ENCODE data around the gene PRELID3B.

Gene PRELID3B

GRCh38 chr20:59081036-59081435, 38.5 kb upstream of the PRELID3B start:
- H3F3A ChIP-seq (ENCODE audit: control insufficient read depth, insufficient read depth) = no peaks in the 10 kb centered on the region
- no peaks in the 10 kb centered on the region for H3K9me3 ChIP-seq (ENCODE audit: control insufficient read depth, insufficient read depth, low read length)
- TF ChIP-seq CTCF (IDR thresholded peaks at IDR 0.05; ENCODE audit: low read depth, low read length, poor library complexity, severe bottlenecking) = no peak
- TF ChIP-seq EZH2phosphoT487 (IDR thresholded peaks at IDR 0.05; ENCODE audit: borderline replicate concordance, low read length) = no peak
- no peaks in the 10 kb centered on the region for H3K9me2 ChIP-seq (replicated peaks; ENCODE audit: control insufficient read depth, low read length)
- no peak overlapping the region for H3K4me2 ChIP-seq (ENCODE audit: low read length)
- H3K27ac ChIP-seq (ENCODE audit: low read depth, low read length) = no peak overlapping the region
- peaks cover 33% of the 10 kb centered on the region for H3K27me3 ChIP-seq (ENCODE audit: control insufficient read depth, low read length)
- no peaks in the 10 kb centered on the region for H4K20me1 ChIP-seq (ENCODE audit: control insufficient read depth, insufficient read depth, low read depth, low read length)
- no peaks in the 10 kb centered on the region for H3K79me2 ChIP-seq (ENCODE audit: control insufficient read depth, low read length)
- H3K4me3 ChIP-seq (ENCODE audit: low read length) = no peak overlapping the region
- H3K36me3 ChIP-seq (ENCODE audit: control insufficient read depth, low read length) = no peaks in the 10 kb centered on the region
- H3K4me1 ChIP-seq (ENCODE audit: control insufficient read depth, low read length) = peaks cover 11% of the 10 kb centered on the region

- Histone ChIP-seq H3K27me3 (ENCODE audit: control insufficient read depth, low read length) (peaks cover 47% of the 10 kb centered on the region), H3K4me1 (ENCODE audit: control insufficient read depth, low read length) (peaks cover 11% of the 10 kb centered on the region), H3F3A (ENCODE audit: control insufficient read depth, insufficient read depth) (no peaks in the 10 kb centered on the region), H3K79me2 (ENCODE audit: control insufficient read depth, low read length) (no peaks in the 10 kb centered on the region), H3K9me2 (replicated peaks; ENCODE audit: control insufficient read depth, low read length) (no peaks in the 10 kb centered on the region), H4K20me1 (ENCODE audit: control insufficient read depth, insufficient read depth, low read depth, low read length) (no peaks in the 10 kb centered on the region), H3K27ac (ENCODE audit: low read depth, low read length) (no peak overlapping the region), H3K4me3 (ENCODE audit: low read length) (no peak overlapping the region), H3K36me3 (ENCODE audit: control insufficient read depth, low read length) (no peaks in the 10 kb centered on the region), H3K9me3 (ENCODE audit: control insufficient read depth, insufficient read depth, low read length) (no peaks in the 10 kb centered on the region), H3K4me2 (ENCODE audit: low read length) (peak overlapping the region; percentile 0; the same call in 1 of the 2 replicates)
- TF ChIP-seq EZH2phosphoT487 (IDR thresholded peaks at IDR 0.05; ENCODE audit: borderline replicate concordance, low read length) (no peak), CTCF (IDR thresholded peaks at IDR 0.05; ENCODE audit: low read depth, low read length, poor library complexity, severe bottlenecking) (no peak)
Measured at GRCh38 chr20:59078231-59078630, 35.6 kb upstream of the PRELID3B start.

GRCh38 chr20:59077705-59078104, 35.1 kb upstream of the PRELID3B start:
- H3K9me3 ChIP-seq (ENCODE audit: control insufficient read depth, insufficient read depth, low read length) = no peaks in the 10 kb centered on the region
- H3K36me3 ChIP-seq (ENCODE audit: control insufficient read depth, low read length) = no peaks in the 10 kb centered on the region
- H3K4me2 ChIP-seq (ENCODE audit: low read length) = peak overlapping the region; percentile 0; the same call in 1 of the 2 replicates
- H4K20me1 ChIP-seq (ENCODE audit: control insufficient read depth, insufficient read depth, low read depth, low read length) = no peaks in the 10 kb centered on the region
- no peak overlapping the region for H3K27ac ChIP-seq (ENCODE audit: low read depth, low read length)
- no peaks in the 10 kb centered on the region for H3K79me2 ChIP-seq (ENCODE audit: control insufficient read depth, low read length)
- H3K4me3 ChIP-seq (ENCODE audit: low read length) = no peak overlapping the region
- H3K27me3 ChIP-seq (ENCODE audit: control insufficient read depth, low read length) = peaks cover 47% of the 10 kb centered on the region
- no peaks in the 10 kb centered on the region for H3K9me2 ChIP-seq (replicated peaks; ENCODE audit: control insufficient read depth, low read length)
- no peaks in the 10 kb centered on the region for H3F3A ChIP-seq (ENCODE audit: control insufficient read depth, insufficient read depth)
- no peak for TF ChIP-seq CTCF (IDR thresholded peaks at IDR 0.05; ENCODE audit: low read depth, low read length, poor library complexity, severe bottlenecking)
- no peak for TF ChIP-seq EZH2phosphoT487 (IDR thresholded peaks at IDR 0.05; ENCODE audit: borderline replicate concordance, low read length)
- H3K4me1 ChIP-seq (ENCODE audit: control insufficient read depth, low read length) = peaks cover 11% of the 10 kb centered on the region

Measured in DOHH2 (cell line).